Upper lobe of right lung (tissue), 1 donor: ENCODE results near the gene RNASE1. TPM values are rescaled to one million over a fixed set of nuclear protein-coding genes. Genes with fewer than 3 reads are reported as not detected.

Source experiments
- ATAC-seq: fragments of 200-7000 bp; cut with Tn5 transposase; one replicate; pipeline ENCODE4 v1.9.1; 2020; ENCODE audit warnings: mild to moderate bottlenecking, moderate library complexity
- DNase-seq: peaks from one replicate; pipeline ENCODE4 v3.0.0-alpha.2; 2020
- H3K27ac ChIP-seq: fragments of 200-600 bp; one replicate; pipeline ENCODE4 v1.8.0; 2022
- H3K27me3 ChIP-seq: fragments of 200-600 bp; one replicate; pipeline ENCODE4 v1.8.0; 2022; ENCODE audit warnings: mild to moderate bottlenecking
- H3K36me3 ChIP-seq: fragments of 200-600 bp; one replicate; pipeline ENCODE4 v1.8.0; 2022
- H3K4me1 ChIP-seq: fragments of 200-600 bp; one replicate; pipeline ENCODE4 v1.8.0; 2022
- H3K4me3 ChIP-seq: fragments of 200-600 bp; one replicate; pipeline ENCODE4 v1.8.0; 2022; ENCODE audit warnings: mild to moderate bottlenecking
- H3K9me3 ChIP-seq: fragments of 200-600 bp; one replicate; pipeline ENCODE4 v1.8.0; 2022
- intact Hi-C: fragments of 100-400 bp; cut with DNase I; formaldehyde crosslinking; loops from one replicate; pipeline ENCODE4 v1.11.0; 2022
- long read RNA-seq: library from polyadenylated mRNA; unstranded; transcript quantifications from one replicate; pipeline ENCODE4 v2.0.0, GENCODE V29; 2021
- total RNA-seq: library from RNA; stranded (reverse); fragmentation: NEBNext Ultra II Directional; extraction: Animal tissue kit (Norgen Biotek cat#: 25700); gene quantifications from one replicate; pipeline ENCODE4 v1.2.1, GENCODE V29; 2021
- TF ChIP-seq, protein P1 (sequence below): fragments of 200-600 bp; IDR thresholded peaks from one replicate; pipeline ENCODE4 v1.8.0; 2022; ENCODE audit warnings: antibody characterized with exemption
- donor health status: DM: no; HTN: yes; CAD: no; lungs with severe emphysema.

Gene RNASE1
- 888 TPM for total RNA-seq
- long read RNA-seq, transcript RNASE1-202 (2 exons, 1,348 nt), result major isoform, 575 of 924 reads
- long read RNA-seq, transcript RNASE1-201 (3 exons, 878 nt), result minor isoform, 49 of 924 reads
- long read RNA-seq, transcript RNASE1-203 (3 exons, 769 nt), result minor isoform, 40 of 924 reads
- long read RNA-seq, partial matches to known transcripts, result 1 of 924 reads
- long read RNA-seq, other reads (novel, unspliced or antisense), result 258 of 924 reads

DNA sequence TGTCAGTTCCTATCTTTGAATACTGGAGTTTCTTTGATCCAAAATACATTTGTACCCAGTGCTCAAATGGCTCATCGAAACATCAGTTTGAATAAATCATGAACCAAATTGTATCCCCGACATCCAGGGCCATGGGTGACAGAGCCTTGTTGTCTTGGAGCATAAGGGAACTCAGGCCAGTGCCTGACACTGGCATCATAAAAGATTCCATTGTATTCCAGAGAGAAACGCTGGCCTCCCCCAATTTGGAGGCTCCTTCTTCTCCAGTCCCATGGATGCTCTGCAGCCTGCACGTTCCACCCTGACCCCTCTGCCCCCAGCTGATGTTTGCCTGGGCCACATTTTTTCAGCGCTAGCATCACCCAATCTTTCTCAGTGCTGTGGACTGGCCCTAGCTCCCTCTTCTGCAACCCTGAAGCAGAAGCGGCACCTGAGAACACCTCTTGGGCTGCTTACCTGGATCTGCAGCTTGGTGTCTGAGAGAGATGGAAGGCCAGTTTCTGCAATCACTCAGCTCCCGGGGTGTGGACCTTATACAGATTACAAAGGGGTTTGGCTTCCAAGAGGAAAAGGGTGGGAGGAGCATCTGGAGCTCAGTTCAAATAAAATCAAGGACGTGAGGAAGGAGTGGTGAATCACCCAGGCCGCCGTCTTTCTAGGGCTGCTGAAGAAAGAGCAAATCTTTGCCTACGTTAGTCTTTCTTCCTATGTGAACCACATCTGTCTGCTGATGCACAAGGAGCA is at the start of gene RNASE1:
RNASE1 (minus strand) TSS at position 504 of the 744 bp plus-strand sequence. CDS start 776 bp downstream, outside the sequence.
- TF ChIP-seq, protein P1, sequence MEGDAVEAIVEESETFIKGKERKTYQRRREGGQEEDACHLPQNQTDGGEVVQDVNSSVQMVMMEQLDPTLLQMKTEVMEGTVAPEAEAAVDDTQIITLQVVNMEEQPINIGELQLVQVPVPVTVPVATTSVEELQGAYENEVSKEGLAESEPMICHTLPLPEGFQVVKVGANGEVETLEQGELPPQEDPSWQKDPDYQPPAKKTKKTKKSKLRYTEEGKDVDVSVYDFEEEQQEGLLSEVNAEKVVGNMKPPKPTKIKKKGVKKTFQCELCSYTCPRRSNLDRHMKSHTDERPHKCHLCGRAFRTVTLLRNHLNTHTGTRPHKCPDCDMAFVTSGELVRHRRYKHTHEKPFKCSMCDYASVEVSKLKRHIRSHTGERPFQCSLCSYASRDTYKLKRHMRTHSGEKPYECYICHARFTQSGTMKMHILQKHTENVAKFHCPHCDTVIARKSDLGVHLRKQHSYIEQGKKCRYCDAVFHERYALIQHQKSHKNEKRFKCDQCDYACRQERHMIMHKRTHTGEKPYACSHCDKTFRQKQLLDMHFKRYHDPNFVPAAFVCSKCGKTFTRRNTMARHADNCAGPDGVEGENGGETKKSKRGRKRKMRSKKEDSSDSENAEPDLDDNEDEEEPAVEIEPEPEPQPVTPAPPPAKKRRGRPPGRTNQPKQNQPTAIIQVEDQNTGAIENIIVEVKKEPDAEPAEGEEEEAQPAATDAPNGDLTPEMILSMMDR, result no peak
- peak within 1 kb of the TSS; percentile 83 for H3K27ac ChIP-seq
- no peaks in the 10 kb centered on the region for H3K27me3 ChIP-seq
- H3K4me3 ChIP-seq, result peak within 1 kb of the TSS; percentile 60
- H3K9me3 ChIP-seq, result no peaks in the 10 kb centered on the region
- H3K4me1 ChIP-seq, result peaks cover 24% of the 10 kb centered on the region
- H3K36me3 ChIP-seq, result no peaks in the 10 kb centered on the region
- no peak for DNase-seq
- intact Hi-C loops, result no loop called here
- ATAC-seq, result peak; percentile 84

DNA sequence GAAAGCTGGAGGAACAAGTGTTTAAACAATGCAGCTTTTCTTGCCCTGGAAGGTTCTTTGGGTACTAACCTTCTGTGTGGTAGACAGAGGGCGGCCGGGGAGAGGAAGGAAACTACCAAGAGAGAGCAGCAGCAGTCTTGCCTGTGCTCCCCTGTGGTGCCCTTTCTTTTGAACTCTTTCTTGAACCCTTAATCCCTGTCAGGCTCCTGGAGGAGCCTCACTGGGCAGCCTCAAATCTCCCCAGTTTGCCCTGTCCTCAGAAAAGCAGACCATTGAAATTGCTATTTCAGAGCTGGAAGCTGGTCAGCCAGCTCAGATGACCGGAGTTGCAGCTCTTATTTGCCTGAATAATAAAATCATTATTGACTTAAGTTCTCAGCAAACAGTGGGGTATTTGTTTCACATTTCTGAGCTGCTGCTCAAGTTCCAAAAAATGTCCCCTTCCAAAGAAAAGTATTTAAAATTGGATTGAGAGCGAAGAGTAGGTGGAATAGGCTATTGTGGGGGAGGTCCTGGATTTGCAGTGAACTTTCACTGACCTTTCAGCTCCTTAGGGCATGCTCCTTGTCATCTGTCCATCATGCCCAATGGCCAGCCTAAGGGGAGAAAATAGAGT is 46.4 kb upstream of the RNASE1 start:
- peak overlapping the region; percentile 58 for H3K27ac ChIP-seq
- no peak overlapping the region for H3K4me3 ChIP-seq
- DNase-seq (no peak), ATAC-seq (peak; percentile 62)
- H3K4me1 ChIP-seq, result peaks cover 10% of the 10 kb centered on the region
- intact Hi-C loops, result no loop called here
- no peaks in the 10 kb centered on the region for H3K27me3 ChIP-seq
- no peaks in the 10 kb centered on the region for H3K9me3 ChIP-seq
- no peaks in the 10 kb centered on the region for H3K36me3 ChIP-seq
- TF ChIP-seq, protein P1, result no peak

DNA sequence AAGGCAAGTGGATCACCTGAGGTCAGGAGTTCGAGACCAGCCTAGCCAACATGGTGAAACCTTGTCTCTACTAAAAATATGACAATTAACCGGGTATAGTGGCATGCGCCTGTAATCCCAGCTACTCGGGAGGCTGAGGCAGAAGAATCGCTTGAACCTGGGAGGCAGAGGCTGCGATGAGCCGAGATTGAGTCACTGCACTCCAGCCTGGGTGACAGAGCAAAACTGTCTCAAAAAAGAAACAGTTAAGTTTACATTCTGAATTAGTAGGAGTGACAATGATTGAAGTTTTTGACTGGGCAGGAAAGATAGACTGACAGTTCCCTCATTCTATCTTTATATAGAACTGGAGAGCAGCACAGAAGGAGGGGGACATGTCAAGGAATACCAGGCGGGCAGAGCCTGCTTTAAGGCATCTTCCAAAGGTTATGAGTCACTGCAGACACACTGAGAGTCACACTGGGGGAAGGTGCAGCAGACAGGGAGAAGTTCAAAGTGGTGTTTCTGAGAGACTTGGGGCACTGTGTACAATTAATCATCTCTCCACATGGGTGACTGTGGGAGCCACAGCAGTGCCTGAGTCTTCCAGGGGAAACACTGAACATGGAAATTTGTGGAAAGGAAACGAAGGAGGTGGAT is 45.8 kb upstream of the RNASE1 start:
- Histone ChIP-seq H3K4me3 (no peak overlapping the region), H3K9me3 (no peaks in the 10 kb centered on the region), H3K27ac (peak overlapping the region; percentile 58), H3K4me1 (peaks cover 10% of the 10 kb centered on the region), H3K36me3 (no peaks in the 10 kb centered on the region), H3K27me3 (no peaks in the 10 kb centered on the region)
- DNase-seq (no peak), ATAC-seq (peak; percentile 82)
- TF ChIP-seq, protein P1, result no peak
- intact Hi-C loops, result no loop called here

DNA sequence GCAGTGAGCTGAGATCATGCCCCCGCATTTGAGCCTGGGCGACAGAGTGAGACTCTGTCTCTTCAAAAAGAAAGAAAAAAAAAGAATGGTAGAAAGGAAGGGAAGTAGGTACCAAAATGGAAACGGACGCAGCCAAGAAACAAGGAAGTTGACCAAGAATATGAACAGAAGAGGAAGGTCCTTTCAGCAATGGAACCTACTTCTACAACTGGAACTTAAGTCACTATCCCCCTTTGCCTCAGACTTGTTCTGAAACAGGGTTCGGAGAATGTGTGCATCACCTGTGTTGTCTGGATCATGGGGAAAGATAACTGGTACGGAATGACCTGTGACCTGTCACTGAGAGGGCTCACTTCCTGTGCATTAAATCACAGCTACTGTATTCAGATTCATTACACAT is 43.9 kb upstream of the RNASE1 start:
- intact Hi-C loops, result no loop called here
- Histone ChIP-seq H3K36me3 (no peaks in the 10 kb centered on the region), H3K4me3 (no peak overlapping the region), H3K4me1 (peaks cover 10% of the 10 kb centered on the region), H3K27ac (no peak overlapping the region), H3K27me3 (no peaks in the 10 kb centered on the region), H3K9me3 (no peaks in the 10 kb centered on the region)
- TF ChIP-seq, protein P1, result no peak
- ATAC-seq (peak; percentile 63), DNase-seq (no peak)

DNA sequence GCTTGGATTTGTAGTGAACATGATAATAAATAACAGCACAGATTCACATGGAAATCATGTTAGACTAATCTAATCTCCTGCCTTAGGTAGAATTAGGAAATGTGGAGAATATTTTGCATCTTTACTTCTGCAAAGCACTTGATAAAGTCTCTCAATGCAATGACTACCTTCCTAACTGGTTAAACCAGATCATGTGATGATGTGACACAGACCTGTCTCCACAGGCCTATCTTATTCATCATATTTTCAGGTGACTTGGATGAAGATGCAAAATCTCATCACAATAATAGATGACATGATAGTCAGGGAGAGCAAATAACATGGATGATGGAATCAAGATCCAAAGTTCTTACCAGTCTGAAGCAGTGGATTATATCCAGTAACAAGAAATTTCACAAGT is 38.5 kb upstream of the RNASE1 start:
- TF ChIP-seq, protein P1, result no peak

More for the DNA sequence above, 38.5 kb upstream of the RNASE1 start:
- ATAC-seq (no peak), DNase-seq (no peak)
- H3K4me1 ChIP-seq, result no peaks in the 10 kb centered on the region
- H3K4me3 ChIP-seq, result no peak overlapping the region
- H3K27me3 ChIP-seq, result no peaks in the 10 kb centered on the region
- no peaks in the 10 kb centered on the region for H3K9me3 ChIP-seq
- no peak overlapping the region for H3K27ac ChIP-seq
- H3K36me3 ChIP-seq, result no peaks in the 10 kb centered on the region
- intact Hi-C loops, result no loop called here
